GM20000 (cell line): ENCODE data around the gene SKIDA1.

ENCODE experiments used
- DNase-seq: peaks from one replicate; pipeline ENCODE4 v3.0.0; 2012; ENCODE audit warnings: low spot score
- CTCF ChIP-seq: IDR thresholded peaks from 2 replicates; pipeline ENCODE4 v1.5.1; 2012; ENCODE audit warnings: mild to moderate bottlenecking, control low read depth; ENCODE audit errors: extremely low read depth, missing control alignments

SKIDA1 gene

GRCh38 chr10:21490711-21491105 is 34.8 kb downstream of the SKIDA1 start:
- no peak for TF ChIP-seq CTCF
- no peak for DNase-seq

- no peak for DNase-seq
- TF ChIP-seq CTCF: no peak
These were observed 35.3 kb downstream of the SKIDA1 start for GRCh38 chr10:21490028-21490710.

GRCh38 chr10:21488957-21489446 is 36.5 kb downstream of the SKIDA1 start:
- no peak for DNase-seq
- TF ChIP-seq CTCF: no peak

GRCh38 chr10:21488246-21488956 is 37.1 kb downstream of the SKIDA1 start:
- no peak for DNase-seq

GRCh38 chr10:21487416-21488180 is 37.9 kb downstream of the SKIDA1 start:
- no peak for TF ChIP-seq CTCF
- DNase-seq: no peak

More at GRCh38 chr10:21488246-21488956, 37.1 kb downstream of the SKIDA1 start:
- no peak for TF ChIP-seq CTCF

GRCh38 chr10:21482821-21483220 is 42.7 kb downstream of the SKIDA1 start:
- no peak for TF ChIP-seq CTCF
- DNase-seq: no peak

GRCh38 chr10:21481407-21481806 is 44.1 kb downstream of the SKIDA1 start:
- no peak for TF ChIP-seq CTCF

More at GRCh38 chr10:21481407-21481806, 44.1 kb downstream of the SKIDA1 start:
- DNase-seq: no peak
